ENCODE data around the gene GGA3. TPM values are rescaled to one million over a fixed set of nuclear protein-coding genes. Genes with fewer than 3 reads are reported as not detected.

The GGA3 gene
- total and polyA plus RNA-seq, 4 donors = 4.6 to 17.3 (median 9.2) TPM

DNA sequence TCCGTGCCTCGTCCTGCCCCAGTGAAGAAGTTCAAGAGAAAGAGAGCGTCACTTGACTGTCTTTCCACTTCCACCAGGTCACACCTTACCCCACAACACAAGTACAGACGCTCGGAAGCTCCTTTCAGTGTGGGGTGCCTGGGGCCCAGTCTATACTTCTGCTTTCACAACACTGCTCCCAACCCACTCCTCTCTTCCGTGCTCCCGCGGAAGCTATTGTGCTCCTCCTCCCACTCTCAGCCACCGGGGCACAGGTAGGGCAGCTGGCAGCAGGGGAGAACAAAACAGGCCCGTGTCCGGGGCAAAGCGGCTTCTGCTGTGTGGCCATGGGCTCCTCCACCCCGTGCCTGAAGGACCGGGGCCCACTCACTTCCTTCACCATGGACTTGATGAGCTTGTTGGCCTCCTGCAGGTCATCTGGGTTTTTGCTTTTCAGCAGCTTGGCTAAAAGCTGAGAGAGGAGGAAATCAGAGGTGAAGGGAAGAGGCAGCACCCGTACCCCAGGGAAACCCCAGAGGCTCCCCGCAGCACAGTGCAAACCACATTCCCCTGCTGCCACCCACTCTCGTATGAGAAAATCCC is 18.9 kb downstream of the GGA3 start:
- no peak for DNase-seq (ENCODE audit: low spot score)
- no peak overlapping the region for H3K27ac ChIP-seq (ENCODE audit: low read depth in 1 of 2, low read length in 2 of 2)

More for the DNA sequence above, 18.9 kb downstream of the GGA3 start:
- TF ChIP-seq JUND (IDR thresholded peaks at IDR 0.05) = no peak
- no peak for TF ChIP-seq RAD21 (IDR thresholded peaks at IDR 0.05)
- no peak for TF ChIP-seq TAF1 (conservative IDR thresholded peaks at IDR 0.05)
- no peak for TF ChIP-seq YY1 (IDR thresholded peaks at IDR 0.05)
- TF ChIP-seq GABPA (IDR thresholded peaks at IDR 0.05 in 1 of 2, conservative IDR thresholded peaks at IDR 0.05 in 1 of 2) = no peak
- TF ChIP-seq, protein P1, sequence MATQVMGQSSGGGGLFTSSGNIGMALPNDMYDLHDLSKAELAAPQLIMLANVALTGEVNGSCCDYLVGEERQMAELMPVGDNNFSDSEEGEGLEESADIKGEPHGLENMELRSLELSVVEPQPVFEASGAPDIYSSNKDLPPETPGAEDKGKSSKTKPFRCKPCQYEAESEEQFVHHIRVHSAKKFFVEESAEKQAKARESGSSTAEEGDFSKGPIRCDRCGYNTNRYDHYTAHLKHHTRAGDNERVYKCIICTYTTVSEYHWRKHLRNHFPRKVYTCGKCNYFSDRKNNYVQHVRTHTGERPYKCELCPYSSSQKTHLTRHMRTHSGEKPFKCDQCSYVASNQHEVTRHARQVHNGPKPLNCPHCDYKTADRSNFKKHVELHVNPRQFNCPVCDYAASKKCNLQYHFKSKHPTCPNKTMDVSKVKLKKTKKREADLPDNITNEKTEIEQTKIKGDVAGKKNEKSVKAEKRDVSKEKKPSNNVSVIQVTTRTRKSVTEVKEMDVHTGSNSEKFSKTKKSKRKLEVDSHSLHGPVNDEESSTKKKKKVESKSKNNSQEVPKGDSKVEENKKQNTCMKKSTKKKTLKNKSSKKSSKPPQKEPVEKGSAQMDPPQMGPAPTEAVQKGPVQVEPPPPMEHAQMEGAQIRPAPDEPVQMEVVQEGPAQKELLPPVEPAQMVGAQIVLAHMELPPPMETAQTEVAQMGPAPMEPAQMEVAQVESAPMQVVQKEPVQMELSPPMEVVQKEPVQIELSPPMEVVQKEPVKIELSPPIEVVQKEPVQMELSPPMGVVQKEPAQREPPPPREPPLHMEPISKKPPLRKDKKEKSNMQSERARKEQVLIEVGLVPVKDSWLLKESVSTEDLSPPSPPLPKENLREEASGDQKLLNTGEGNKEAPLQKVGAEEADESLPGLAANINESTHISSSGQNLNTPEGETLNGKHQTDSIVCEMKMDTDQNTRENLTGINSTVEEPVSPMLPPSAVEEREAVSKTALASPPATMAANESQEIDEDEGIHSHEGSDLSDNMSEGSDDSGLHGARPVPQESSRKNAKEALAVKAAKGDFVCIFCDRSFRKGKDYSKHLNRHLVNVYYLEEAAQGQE (IDR thresholded peaks at IDR 0.05) = no peak
- no peak for TF ChIP-seq EGR1 (IDR thresholded peaks at IDR 0.05; ENCODE audit: low read depth in 2 of 2)
- TF ChIP-seq NR2F2 (IDR thresholded peaks at IDR 0.05) = no peak
- TF ChIP-seq HNF4G (IDR thresholded peaks at IDR 0.05) = no peak
- TF ChIP-seq FOXA1 (IDR thresholded peaks at IDR 0.05) = no peak
- no peak for TF ChIP-seq ATF3 (IDR thresholded peaks at IDR 0.05)
- TF ChIP-seq CTCF (IDR thresholded peaks at IDR 0.05; ENCODE audit: low read depth, low read length, missing input control) = no peak
- TF ChIP-seq FOXA2 (IDR thresholded peaks at IDR 0.05) = no peak
- TF ChIP-seq RXRA (IDR thresholded peaks at IDR 0.05) = no peak
- no peak for TF ChIP-seq SP1 (IDR thresholded peaks at IDR 0.05)
- TF ChIP-seq, protein P2, sequence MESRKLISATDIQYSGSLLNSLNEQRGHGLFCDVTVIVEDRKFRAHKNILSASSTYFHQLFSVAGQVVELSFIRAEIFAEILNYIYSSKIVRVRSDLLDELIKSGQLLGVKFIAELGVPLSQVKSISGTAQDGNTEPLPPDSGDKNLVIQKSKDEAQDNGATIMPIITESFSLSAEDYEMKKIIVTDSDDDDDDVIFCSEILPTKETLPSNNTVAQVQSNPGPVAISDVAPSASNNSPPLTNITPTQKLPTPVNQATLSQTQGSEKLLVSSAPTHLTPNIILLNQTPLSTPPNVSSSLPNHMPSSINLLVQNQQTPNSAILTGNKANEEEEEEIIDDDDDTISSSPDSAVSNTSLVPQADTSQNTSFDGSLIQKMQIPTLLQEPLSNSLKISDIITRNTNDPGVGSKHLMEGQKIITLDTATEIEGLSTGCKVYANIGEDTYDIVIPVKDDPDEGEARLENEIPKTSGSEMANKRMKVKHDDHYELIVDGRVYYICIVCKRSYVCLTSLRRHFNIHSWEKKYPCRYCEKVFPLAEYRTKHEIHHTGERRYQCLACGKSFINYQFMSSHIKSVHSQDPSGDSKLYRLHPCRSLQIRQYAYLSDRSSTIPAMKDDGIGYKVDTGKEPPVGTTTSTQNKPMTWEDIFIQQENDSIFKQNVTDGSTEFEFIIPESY (IDR thresholded peaks at IDR 0.05) = no peak
- TF ChIP-seq HNF4A (conservative IDR thresholded peaks at IDR 0.05) = no peak
- peaks cover 17 to 75% (median 37%) of the 10 kb centered on the region in 4 donors for H3K36me3 ChIP-seq (ENCODE audit: control insufficient read depth in 4 of 4, insufficient read depth in 3 of 4, low read depth in 1 of 4, low read length in 3 of 4)
- H3K9ac ChIP-seq (ENCODE audit: low read depth in 1 of 2, low read length in 2 of 2) = no peak overlapping the region
- no peak overlapping the region for H3K4me3 ChIP-seq (ENCODE audit: low read depth in 1 of 3, low read length in 3 of 3)
- peaks cover 0 to 7% (median 3%) of the 10 kb centered on the region in 4 donors for H3K4me1 ChIP-seq (ENCODE audit: control insufficient read depth in 4 of 4, insufficient read depth in 4 of 4, low read length in 3 of 4)
- H3K27me3 ChIP-seq (ENCODE audit: control insufficient read depth in 4 of 4, insufficient read depth in 4 of 4, low read length in 3 of 4) = no peaks in the 10 kb centered on the region
- WGBS = 89% methylated on average over 17 of the region's 17 CpGs
- H3K9me3 ChIP-seq (ENCODE audit: control insufficient read depth in 4 of 4, low read length in 3 of 4) = no peaks in the 10 kb centered on the region

Measured in liver (tissue), 9 donors.